GM23248 (cell line): ENCODE results near the gene IVNS1ABP. TPM values are rescaled to one million over a fixed set of nuclear protein-coding genes. Genes with fewer than 3 reads are reported as not detected.

Experiments used
- DNase-seq: peaks from one replicate; pipeline ENCODE4 v3.0.0-alpha.2; 2015
- H2AFZ ChIP-seq: fragments of 200-600 bp; sonication (generic); 2 replicates; pipeline ENCODE4 v1.6.1; 2016; ENCODE audit warnings: antibody characterized with exemption
- H3F3A ChIP-seq: fragments of 200-600 bp; sonication (generic); 2 replicates; pipeline ENCODE4 v1.6.1; 2016; ENCODE audit warnings: mild to moderate bottlenecking, antibody characterized with exemption, mixed run types; ENCODE audit not compliant: insufficient read depth
- H3K27ac ChIP-seq: fragments of 200-600 bp; sonication (generic); 2 replicates; pipeline ENCODE4 v1.5.1; 2016; ENCODE audit warnings: mild to moderate bottlenecking
- H3K27me3 ChIP-seq: fragments of 200-600 bp; sonication (generic); replicated peaks from 2 replicates; pipeline ENCODE4 v1.6.1; 2016; ENCODE audit warnings: mild to moderate bottlenecking; ENCODE audit not compliant: insufficient read depth
- H3K36me3 ChIP-seq: fragments of 200-600 bp; sonication (generic); 2 replicates; pipeline ENCODE4 v1.6.1; 2016; ENCODE audit warnings: low read depth, mild to moderate bottlenecking
- H3K4me1 ChIP-seq: fragments of 200-600 bp; sonication (generic); 2 replicates; pipeline ENCODE4 v1.6.1; 2016; ENCODE audit warnings: mild to moderate bottlenecking; ENCODE audit not compliant: insufficient read depth
- H3K4me2 ChIP-seq: fragments of 200-600 bp; sonication (generic); one replicate; pipeline ENCODE4 v1.6.1; 2016; ENCODE audit warnings: mild to moderate bottlenecking; ENCODE audit not compliant: unreplicated experiment
- H3K4me3 ChIP-seq: fragments of 200-600 bp; sonication (generic); 2 replicates; pipeline ENCODE4 v1.5.1; 2016; ENCODE audit warnings: mild to moderate bottlenecking
- H3K79me2 ChIP-seq: fragments of 200-600 bp; sonication (generic); 2 replicates; pipeline ENCODE4 v1.6.1; 2016; ENCODE audit warnings: mild to moderate bottlenecking; ENCODE audit not compliant: insufficient read depth
- H3K9ac ChIP-seq: fragments of 200-600 bp; sonication (generic); 2 replicates; pipeline ENCODE4 v1.6.1; 2016; ENCODE audit warnings: mild to moderate bottlenecking
- H3K9me2 ChIP-seq: fragments of 200-600 bp; sonication (generic); 2 replicates; pipeline ENCODE4 v1.6.1; 2016; ENCODE audit warnings: mixed run types, mild to moderate bottlenecking, moderate library complexity; ENCODE audit not compliant: insufficient read depth
- H3K9me3 ChIP-seq: fragments of 200-600 bp; sonication (generic); one replicate; pipeline ENCODE4 v1.6.1; 2017; ENCODE audit warnings: low read depth
- H4K20me1 ChIP-seq: fragments of 200-600 bp; sonication (generic); 2 replicates; pipeline ENCODE4 v1.6.0; 2016; ENCODE audit not compliant: insufficient read depth
- EZH2 ChIP-seq: fragments of 200-600 bp; sonication (generic); IDR thresholded peaks from 2 replicates; pipeline ENCODE4 v1.6.1; 2018; ENCODE audit warnings: antibody characterized with exemption, mild to moderate bottlenecking; ENCODE audit not compliant: insufficient read depth, poor library complexity, severe bottlenecking
- EZH2phosphoT487 ChIP-seq: fragments of 200-600 bp; sonication (generic); IDR thresholded peaks from 2 replicates; pipeline ENCODE4 v1.6.1; 2018; ENCODE audit warnings: antibody characterized with exemption, moderate library complexity, mild to moderate bottlenecking, low read depth; ENCODE audit not compliant: insufficient read depth
- WGBS, 2 experiments: methylation state at CpG; one replicate each; pipeline ENCODE4 v1.1.6; 2015 to 2017; ENCODE audit warnings: low lambda C conversion rate in 2 of 2, low coverage in 1 of 2; ENCODE audit errors: missing lambda C conversion rate in 2 of 2; 5-methylcytosine and 5-hydroxymethylcytosine counted together
- in situ Hi-C: fragments of 300-500 bp; cut with MboI; formaldehyde crosslinking; loops from 2 replicates; pipeline ENCODE4 v1.15.0; 2020
- polyA plus RNA-seq: library from polyadenylated mRNA; unstranded; fragments of >200 nt; fragmentation: Nextera tagmentation; extraction: Ambion mirVana; gene quantifications from 2 replicates; pipeline ENCODE4 v1.2.1, GENCODE V29; 2016
- total RNA-seq: library from RNA; depleted of rRNA; stranded (reverse); fragments of >200 nt; shearing (Covaris generic); gene quantifications from 2 replicates; pipeline ENCODE4 v1.2.3, GENCODE V29; 2014

The IVNS1ABP gene
- total and polyA plus RNA-seq, 2 experiments from 2014 or later: 51.4 to 52.0 TPM

DNA sequence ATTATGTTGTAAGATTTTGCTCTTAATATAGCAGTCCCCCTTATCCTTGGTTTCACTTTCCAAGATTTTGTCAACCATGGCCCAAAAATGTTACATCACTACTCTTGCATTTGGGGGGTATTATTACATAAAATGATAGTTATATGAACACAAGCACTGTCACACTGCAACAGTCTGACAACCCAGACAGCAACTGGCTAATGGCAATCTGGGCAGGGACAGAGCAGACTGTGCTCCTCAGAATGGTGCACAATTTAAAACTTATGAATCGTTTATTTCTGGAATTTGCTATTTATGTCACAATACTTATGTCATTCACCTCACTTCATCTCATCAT lies 2.1 kb upstream of the IVNS1ABP start:
- 3 to 18% methylated on average over 1 of the region's 1 CpG for WGBS, 2 experiments
- Histone ChIP-seq H3K27me3 (no peaks in the 10 kb centered on the region), H3K27ac (no peak overlapping the region), H3K9ac (no peak overlapping the region), H4K20me1 (0 out of 2 replicates have a peak, but pooled peaks cover 5% of the 10 kb centered on the region), H2AFZ (peak overlapping the region; percentile 24; the same call in 1 of the 2 replicates), H3K9me2 (no peaks in the 10 kb centered on the region), H3K79me2 (peaks cover 25% of the 10 kb centered on the region), H3K36me3 (no peaks in the 10 kb centered on the region), H3K4me2 (no peak overlapping the region), H3K9me3 (no peaks in the 10 kb centered on the region), H3F3A (no peaks in the 10 kb centered on the region), H3K4me3 (no peak overlapping the region), H3K4me1 (peaks cover 13% of the 10 kb centered on the region)
- no peak for TF ChIP-seq EZH2phosphoT487
- no peak for TF ChIP-seq EZH2
- DNase-seq: no peak
- in situ Hi-C loops: no loop called here

DNA sequence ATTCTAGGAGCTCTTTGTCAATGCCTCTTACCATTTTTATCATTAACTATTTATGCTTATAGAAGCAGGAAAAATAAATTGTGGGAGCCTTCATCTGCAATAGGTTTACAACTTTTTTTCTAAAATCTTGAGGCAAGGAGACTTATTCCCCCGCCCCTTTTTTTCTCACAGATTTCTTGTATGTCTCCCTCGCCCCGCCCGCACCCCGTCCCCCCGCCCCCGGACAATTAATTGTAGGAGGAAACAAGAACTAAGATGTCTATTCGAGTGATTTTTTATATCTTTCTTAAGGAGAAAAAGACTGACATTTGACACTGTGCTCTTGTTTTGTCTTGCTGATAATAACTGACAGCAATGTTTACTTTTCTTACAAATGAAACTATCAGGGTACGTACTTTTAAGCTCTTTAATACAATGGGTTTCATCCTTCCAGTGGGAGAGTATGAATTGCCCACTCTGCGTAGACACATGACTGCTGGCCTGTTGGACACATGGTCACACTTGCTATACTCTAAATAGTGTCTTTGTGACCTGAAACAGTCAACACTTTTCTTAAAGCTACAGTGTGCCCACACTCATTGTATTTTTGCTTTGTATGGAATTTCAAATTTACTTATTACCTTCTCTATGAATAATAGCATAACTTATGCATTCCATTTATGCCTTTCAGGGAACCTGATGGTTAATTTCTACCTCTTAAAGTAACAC lies 1.5 kb upstream of the IVNS1ABP start:
- H2AFZ ChIP-seq: peak overlapping the region; percentile 100; the same call in 1 of the 2 replicates
- peaks cover 30% of the 10 kb centered on the region for H3K79me2 ChIP-seq
- no peaks in the 10 kb centered on the region for H3F3A ChIP-seq
- H3K4me2 ChIP-seq: no peak overlapping the region
- H4K20me1 ChIP-seq: 0 out of 2 replicates have a peak, but pooled peaks cover 8% of the 10 kb centered on the region
- H3K27ac ChIP-seq: no peak overlapping the region
- H3K4me1 ChIP-seq: peaks cover 19% of the 10 kb centered on the region
- no peak for DNase-seq
- no peak overlapping the region for H3K4me3 ChIP-seq
- H3K9me2 ChIP-seq: no peaks in the 10 kb centered on the region
- no peaks in the 10 kb centered on the region for H3K9me3 ChIP-seq
- in situ Hi-C loops: no loop called here
- TF ChIP-seq EZH2: no peak
- TF ChIP-seq EZH2phosphoT487: no peak
- no peaks in the 10 kb centered on the region for H3K27me3 ChIP-seq
- H3K36me3 ChIP-seq: no peaks in the 10 kb centered on the region
- WGBS, 2 experiments: 88 to 93% methylated on average over 7 to 10 of the region's 10 CpGs
- H3K9ac ChIP-seq: no peak overlapping the region

DNA sequence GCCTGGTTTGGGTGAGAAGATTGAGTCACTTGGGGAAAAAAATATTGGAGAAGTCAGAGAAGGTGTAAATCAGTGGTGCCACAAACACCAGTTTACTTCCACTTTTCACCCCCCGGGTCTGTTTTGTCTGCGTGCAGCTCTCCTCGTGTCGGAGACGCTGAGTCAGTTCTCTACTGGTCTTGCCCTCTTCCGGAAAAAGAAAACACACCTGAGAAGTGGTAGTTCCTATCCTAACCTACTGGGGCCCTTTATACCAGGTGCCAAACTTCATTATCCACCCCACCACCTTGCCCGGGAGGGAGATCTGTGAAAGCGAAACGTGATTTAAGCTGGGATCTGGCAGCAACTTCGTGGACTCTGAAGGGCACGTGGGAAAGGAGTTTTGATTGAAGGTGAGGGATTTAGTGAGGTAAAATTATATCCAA lies 855 bp upstream of the IVNS1ABP start:
- in situ Hi-C loops: no loop called here
- peak; percentile 64 for DNase-seq
- WGBS, 2 experiments: 27 to 28% methylated on average over 11 of the region's 11 CpGs

DNA sequence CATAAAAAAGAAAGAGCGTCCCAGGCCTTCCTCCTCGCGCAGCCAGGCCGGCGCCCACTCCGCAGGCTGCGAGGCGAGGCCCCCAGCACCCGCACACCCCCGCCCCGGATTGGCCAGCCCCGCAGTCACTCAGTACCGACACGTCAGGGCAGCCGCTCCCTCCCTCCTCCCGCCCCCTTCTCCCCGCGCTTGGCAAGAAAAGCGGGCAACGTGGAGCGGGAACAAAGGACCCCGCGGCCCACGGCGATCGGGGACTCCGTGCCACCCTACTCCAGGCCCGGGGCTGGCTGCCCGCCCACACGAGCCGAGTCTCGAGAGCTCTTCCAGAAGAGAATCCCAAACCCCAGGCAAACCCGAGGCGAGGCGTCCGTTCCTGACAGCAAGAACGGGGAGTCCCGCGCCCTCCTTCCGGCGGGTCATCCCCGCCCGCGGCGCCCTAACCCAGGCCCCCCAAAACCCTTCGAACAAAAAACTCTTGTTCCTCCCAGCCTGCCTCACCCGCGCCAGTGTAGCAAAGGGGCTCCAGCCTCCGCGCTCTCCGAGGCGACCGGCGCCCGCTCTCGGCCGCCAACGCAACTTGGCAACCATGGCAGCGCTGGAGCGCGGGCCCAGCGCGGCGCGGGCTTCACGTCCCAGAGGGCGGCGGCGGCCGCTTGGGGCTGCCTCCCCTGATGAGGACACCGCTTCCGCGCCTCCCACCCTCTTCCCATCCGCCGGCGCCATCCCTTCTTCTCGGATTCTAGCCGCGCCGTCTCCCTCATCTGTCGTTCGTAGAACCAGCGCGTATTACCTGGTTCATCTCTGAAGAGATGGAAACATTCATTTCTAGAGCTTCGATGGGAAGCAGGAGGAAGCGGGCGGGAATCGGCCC lies 645 bp downstream of the IVNS1ABP start:
- Histone ChIP-seq H3K36me3 (no peaks in the 10 kb centered on the region), H3K9me3 (no peaks in the 10 kb centered on the region), H3K4me3 (peak overlapping the region; percentile 84), H3K27me3 (no peaks in the 10 kb centered on the region), H2AFZ (peak overlapping the region; percentile 100), H3K4me1 (peaks cover 34% of the 10 kb centered on the region), H3K27ac (peak overlapping the region; percentile 88), H4K20me1 (0 out of 2 replicates have a peak, but pooled peaks cover 21% of the 10 kb centered on the region), H3F3A (no peaks in the 10 kb centered on the region), H3K9me2 (no peaks in the 10 kb centered on the region), H3K4me2 (peak overlapping the region; percentile 95), H3K79me2 (peaks cover 52% of the 10 kb centered on the region), H3K9ac (peak overlapping the region; percentile 95)
- in situ Hi-C loops: no loop called here
- peak; percentile 90 for DNase-seq
- TF ChIP-seq EZH2phosphoT487: no peak
- no peak for TF ChIP-seq EZH2
- 1% methylated on average over 60 to 82 of the region's 88 CpGs for WGBS, 2 experiments

More for the DNA sequence above, 855 bp upstream of the IVNS1ABP start:
- Histone ChIP-seq H3K79me2 (peaks cover 37% of the 10 kb centered on the region), H3K4me2 (peak overlapping the region; percentile 96), H3K9me3 (no peaks in the 10 kb centered on the region), H3K9ac (peak overlapping the region; percentile 95), H2AFZ (peak overlapping the region; percentile 100), H3K27ac (peak overlapping the region; percentile 88; the same call in 1 of the 2 replicates), H3K9me2 (no peaks in the 10 kb centered on the region), H3K36me3 (no peaks in the 10 kb centered on the region), H3K4me3 (peak overlapping the region; percentile 84), H4K20me1 (0 out of 2 replicates have a peak, but pooled peaks cover 11% of the 10 kb centered on the region), H3F3A (no peaks in the 10 kb centered on the region), H3K4me1 (peaks cover 26% of the 10 kb centered on the region), H3K27me3 (no peaks in the 10 kb centered on the region)
- TF ChIP-seq EZH2 (no peak), EZH2phosphoT487 (no peak)
